Endodermal cell (in vitro differentiated cells): ENCODE data around the gene EME2. TPM values are rescaled to one million over a fixed set of nuclear protein-coding genes. Genes with fewer than 3 reads are reported as not detected.

Experiments used
- DNase-seq: peaks from one replicate; pipeline ENCODE4 v3.0.0-alpha.2; 2017
- H3K27ac ChIP-seq: 2 replicates; pipeline ENCODE4 v1.5.1; 2013; ENCODE audit warnings: mild to moderate bottlenecking, low read depth, low read length, moderate library complexity
- H3K27me3 ChIP-seq: 2 replicates; pipeline ENCODE4 v1.6.1; 2013; ENCODE audit warnings: mild to moderate bottlenecking, low read length, moderate library complexity; ENCODE audit not compliant: insufficient read depth, control insufficient read depth, poor library complexity, severe bottlenecking
- H3K36me3 ChIP-seq: 2 replicates; pipeline ENCODE4 v1.7.0; 2013; ENCODE audit warnings: mild to moderate bottlenecking, low read length, moderate library complexity; ENCODE audit not compliant: control insufficient read depth, insufficient read depth
- H3K4me1 ChIP-seq: one replicate; pipeline ENCODE4 v1.7.0; 2013; ENCODE audit warnings: low read length; ENCODE audit not compliant: control insufficient read depth, insufficient read depth
- H3K4me3 ChIP-seq: 2 replicates; pipeline ENCODE4 v1.5.1; 2013; ENCODE audit warnings: mild to moderate bottlenecking, low read length, moderate library complexity
- H3K9ac ChIP-seq: 2 replicates; pipeline ENCODE4 v1.6.1; 2013; ENCODE audit warnings: mild to moderate bottlenecking, low read length, moderate library complexity; ENCODE audit not compliant: poor library complexity, severe bottlenecking; ENCODE audit errors: extremely low read depth
- H3K9me3 ChIP-seq: 2 replicates; pipeline ENCODE4 v1.6.1; 2013; ENCODE audit warnings: mild to moderate bottlenecking, low read length, moderate library complexity; ENCODE audit not compliant: control insufficient read depth
- H3K27ac Mint-ChIP-seq: 2 replicates; pipeline ENCODE4 v1.8.0; 2020; ENCODE audit warnings: mixed read lengths
- H3K27me3 Mint-ChIP-seq: 2 replicates; pipeline ENCODE4 v1.8.0; 2021; ENCODE audit warnings: mild to moderate bottlenecking, mixed read lengths; ENCODE audit not compliant: insufficient read depth
- H3K36me3 Mint-ChIP-seq: 2 replicates; pipeline ENCODE4 v1.8.0; 2020; ENCODE audit warnings: low read depth, mixed read lengths
- H3K4me1 Mint-ChIP-seq: 2 replicates; pipeline ENCODE4 v1.8.0; 2020; ENCODE audit warnings: mixed read lengths
- H3K4me3 Mint-ChIP-seq: 2 replicates; pipeline ENCODE4 v1.8.0; 2020; ENCODE audit warnings: mild to moderate bottlenecking, moderate library complexity, mixed read lengths
- H3K9me3 Mint-ChIP-seq: 2 replicates; pipeline ENCODE4 v1.8.0; 2020; ENCODE audit warnings: mild to moderate bottlenecking, mixed read lengths
- CTCF ChIP-seq: fragments of 200-600 bp; sonication (generic); conservative IDR thresholded peaks from 2 replicates; pipeline ENCODE4 v1.5.0; 2021; ENCODE audit warnings: antibody characterized with exemption, mild to moderate bottlenecking
- WGBS, 2 experiments: methylation state at CpG; one replicate each; pipeline versions ENCODE4 v1.1.5 to v1.1.7; 2013; ENCODE audit warnings: missing lambda C conversion rate in 2 of 2, mixed read lengths in 1 of 2; ENCODE audit not compliant: insufficient coverage in 1 of 2, insufficient read length in 1 of 2; 5-methylcytosine and 5-hydroxymethylcytosine counted together
- total RNA-seq, 2 donors: library from RNA; stranded (reverse); fragmentation: NEBNext Ultra II Directional in 1 of 2; extraction: Animal tissue kit (Norgen Biotek cat#: 25700) in 1 of 2; gene quantifications; 2 replicates in 1 of 2; 3 replicates in 1 of 2; pipeline ENCODE4 v1.2.1, GENCODE V29; 2021

The EME2 gene
- total RNA-seq, 2 donors from 2014 or later: 34.3 to 64.3 TPM

- peaks cover 3% of the 10 kb centered on the region for H3K4me1 Mint-ChIP-seq
These were observed 1.8 kb downstream of the EME2 start for GRCh38 chr16:1774448-1774780.

GRCh38 chr16:1775006-1775845 lies 2.6 kb downstream of the EME2 start:
- no peak overlapping the region for H3K27ac ChIP-seq
- H3K4me3 Mint-ChIP-seq: no peak overlapping the region
- no peak for DNase-seq

More at GRCh38 chr16:1774448-1774780, 1.8 kb downstream of the EME2 start:
- no peak overlapping the region for H3K27ac Mint-ChIP-seq
- peaks cover 11% of the 10 kb centered on the region for H3K36me3 Mint-ChIP-seq
- Histone ChIP-seq H3K9me3 (no peaks in the 10 kb centered on the region), H3K27me3 (no peaks in the 10 kb centered on the region), H3K27ac (no peak overlapping the region), H3K4me1 (no peaks in the 10 kb centered on the region), H3K36me3 (peaks cover 15% of the 10 kb centered on the region), H3K4me3 (peak overlapping the region; percentile 90), H3K9ac (no peak overlapping the region)
- H3K27me3 Mint-ChIP-seq: no peaks in the 10 kb centered on the region
- no peak for TF ChIP-seq CTCF
- no peak for DNase-seq
- 88 to 98% methylated on average over 7 of the region's 7 CpGs for WGBS, 2 experiments
- no peaks in the 10 kb centered on the region for H3K9me3 Mint-ChIP-seq
- H3K4me3 Mint-ChIP-seq: peak overlapping the region; percentile 93

More at GRCh38 chr16:1775006-1775845, 2.6 kb downstream of the EME2 start:
- peaks cover 3% of the 10 kb centered on the region for H3K4me1 Mint-ChIP-seq
- peaks cover 13% of the 10 kb centered on the region for H3K36me3 ChIP-seq
- H3K4me3 ChIP-seq: peak overlapping the region; percentile 90
- H3K27me3 ChIP-seq: no peaks in the 10 kb centered on the region
- 92 to 98% methylated on average over 22 to 30 of the region's 30 CpGs for WGBS, 2 experiments
- H3K36me3 Mint-ChIP-seq: peaks cover 10% of the 10 kb centered on the region
- no peaks in the 10 kb centered on the region for H3K4me1 ChIP-seq
- H3K9ac ChIP-seq: no peak overlapping the region
- no peaks in the 10 kb centered on the region for H3K9me3 ChIP-seq
- H3K27ac Mint-ChIP-seq: no peak overlapping the region
- no peaks in the 10 kb centered on the region for H3K27me3 Mint-ChIP-seq
- no peaks in the 10 kb centered on the region for H3K9me3 Mint-ChIP-seq
- no peak for TF ChIP-seq CTCF
